Adrenal gland (tissue), 12 donors: ENCODE data around the gene OR2AT4. TPM values are rescaled to one million over a fixed set of nuclear protein-coding genes. Genes with fewer than 3 reads are reported as not detected.

Experiments
- DNase-seq, 7 donors: peaks; one replicate each; pipeline ENCODE4 v3.0.0-alpha.2; 2019 to 2020
- H3K27ac ChIP-seq, 5 donors: fragments of 200-600 bp; sonication (generic) in 4 of 5; 1 replicate in 3 of 5; 2 replicates in 2 of 5; pipeline versions ENCODE4 v1.5.1 to v1.8.0; 2016 to 2020; ENCODE audit warnings: mild to moderate bottlenecking in 1 of 5
- H3K27me3 ChIP-seq: fragments of 200-600 bp; 2 replicates; pipeline ENCODE4 v1.8.0; 2021
- H3K36me3 ChIP-seq, 2 donors: fragments of 200-600 bp; replicated peaks in 1 of 2; 1 replicate in 1 of 2; 2 replicates in 1 of 2; pipeline versions ENCODE4 v1.5.1 to v1.8.0; 2018 to 2022
- H3K4me1 ChIP-seq, 2 donors: fragments of 200-600 bp; replicated peaks in 1 of 2; 1 replicate in 1 of 2; 2 replicates in 1 of 2; pipeline versions ENCODE4 v1.5.1 to v1.8.0; 2018 to 2021
- H3K4me3 ChIP-seq, 4 donors: fragments of 200-600 bp; sonication (generic) in 3 of 4; one replicate each; pipeline ENCODE4 v1.5.1; 2016 to 2018
- H3K9me3 ChIP-seq, 3 donors: fragments of 200-600 bp; sonication (generic) in 1 of 3; replicated peaks in 1 of 3; 1 replicate in 2 of 3; 2 replicates in 1 of 3; pipeline versions ENCODE4 v1.5.1 to v1.8.0; 2016 to 2021
- POLR2A ChIP-seq, 2 donors: fragments of 450-650 bp; IDR thresholded peaks; one replicate each; pipeline ENCODE4 v1.6.1; 2017; ENCODE audit warnings: antibody characterized with exemption in 2 of 2, mild to moderate bottlenecking in 2 of 2, moderate library complexity in 1 of 2
- WGBS, 4 donors: extraction: QIAGEN DNeasy Blood & Tissue Kit in 2 of 4; methylation state at CpG; one replicate each; pipeline versions ENCODE4 v1.1.5 to v1.1.7; 2013 to 2017; 5-methylcytosine and 5-hydroxymethylcytosine counted together
- intact Hi-C, 2 donors: fragments of 100-400 bp; cut with DNase I; formaldehyde crosslinking; loops; one replicate each; pipeline versions ENCODE4 v1.14.1 to v1.15.0; 2022 to 2023
- polyA plus RNA-seq, 3 donors: library from polyadenylated mRNA; stranded (reverse); fragments of 200-250 nt in 2 of 3; fragments of 350-450 nt in 1 of 3; fragmentation: Illumina TruSeq in 1 of 3; extraction: RNeasy Lipid Tissue Mini Kit (QIAGEN cat#74804) in 1 of 3; gene quantifications; one replicate each; pipeline ENCODE4 v1.2.3, GENCODE V29; 2013 to 2014
- total RNA-seq, 9 donors: library from RNA; depleted of rRNA in 4 of 9; stranded (reverse); fragments of >200 nt in 4 of 9; fragments of 120-200 nt in 1 of 9; fragmentation: NEBNext Ultra II Directional in 1 of 9; extraction: Animal tissue kit (Norgen Biotek cat#: 25700) in 1 of 9; gene quantifications; one replicate each; pipeline versions ENCODE4 v1.1.0 to v1.2.4, GENCODE V29; 2013 to 2023
- TF ChIP-seq, protein P1 (sequence below), 6 experiments: fragments of 450-650 bp in 4 of 6; fragments of 200-600 bp in 2 of 6; sonication (generic) in 1 of 6; IDR thresholded peaks; 1 replicate in 5 of 6; 2 replicates in 1 of 6; pipeline versions ENCODE4 v1.5.1 to v1.8.0; 2016 to 2021; ENCODE audit warnings: antibody characterized with exemption in 6 of 6, mild to moderate bottlenecking in 2 of 6, moderate library complexity in 1 of 6
- donor health status: healthy with polysubstance abuse.
- donor health status: Bipolar disorder and iron deficiency.
- donor health status: DM: yes; HTN: yes; CAD: no.
- donor health status: DM: no; HTN: no; CAD: no.
- donor health status: DM: no; HTN: no; CAD: no.
- donor health status: DM: yes; HTN: yes; CAD: no.

Gene OR2AT4
- total and polyA plus RNA-seq, 12 donors, result not detected

DNA sequence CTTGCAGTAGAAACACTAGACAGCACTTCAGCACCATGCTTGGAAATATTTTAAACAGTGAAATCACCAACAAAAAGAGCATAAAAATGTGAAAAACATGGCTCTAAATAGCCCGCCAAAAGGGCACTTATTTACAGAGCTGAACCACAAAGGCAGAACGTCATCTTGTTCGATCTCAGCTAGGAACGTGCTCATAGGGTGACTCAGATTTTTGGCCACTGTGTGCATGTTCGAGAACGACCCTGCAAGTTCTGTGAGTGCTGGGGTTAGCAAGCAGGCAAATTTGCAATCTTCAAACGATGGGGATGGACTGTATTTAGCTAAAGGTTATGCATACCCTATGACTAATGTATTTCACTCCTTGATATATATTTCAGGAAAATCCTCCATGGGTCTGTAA lies 30.6 kb downstream of the OR2AT4 start:
- intact Hi-C loops, result no loop called here
- no peaks in the 10 kb centered on the region for H3K27me3 ChIP-seq

DNA sequence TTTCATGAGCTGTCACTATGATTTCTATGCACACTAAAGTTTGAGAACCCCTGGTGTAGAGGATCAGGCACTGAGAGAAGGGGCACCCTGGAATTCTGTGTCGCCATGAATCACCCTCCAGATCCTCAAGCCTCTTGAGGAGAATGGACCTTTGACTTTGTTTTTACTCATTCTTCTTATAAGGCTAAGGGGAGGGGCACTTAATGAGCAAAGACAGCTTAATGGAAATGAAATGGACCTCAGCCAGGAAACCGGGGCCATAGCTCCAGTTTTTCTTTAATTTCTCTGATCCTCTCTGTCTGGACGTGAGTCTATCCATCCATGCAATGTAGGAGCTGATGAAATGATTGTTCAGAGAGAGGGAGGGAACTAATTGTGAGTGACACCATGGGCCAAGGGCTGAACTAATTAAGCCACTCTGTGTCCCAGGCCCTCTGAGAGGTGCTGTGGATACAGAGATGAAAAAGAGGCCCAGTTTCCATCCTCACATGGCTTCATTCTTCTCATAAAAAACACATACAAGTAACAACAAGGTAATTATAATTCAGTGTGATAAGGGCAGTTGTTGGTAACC lies 32.8 kb downstream of the OR2AT4 start:
- intact Hi-C loops, result no loop called here
- whole genome bisulfite sequencing, 4 donors, result 61 to 68% (median 65%) methylated on average over 3 of the region's 3 CpGs

More for the DNA sequence above, 30.6 kb downstream of the OR2AT4 start:
- Histone ChIP-seq H3K4me1 (no peaks in the 10 kb centered on the region), H3K27ac (no peak overlapping the region), H3K4me3 (no peak overlapping the region), H3K36me3 (no peaks in the 10 kb centered on the region), H3K9me3 (no peaks in the 10 kb centered on the region)
- WGBS, 4 donors, result 65 to 74% (median 69%) methylated on average over 7 of the region's 7 CpGs
- DNase-seq, result no peak
- TF ChIP-seq, protein P1, sequence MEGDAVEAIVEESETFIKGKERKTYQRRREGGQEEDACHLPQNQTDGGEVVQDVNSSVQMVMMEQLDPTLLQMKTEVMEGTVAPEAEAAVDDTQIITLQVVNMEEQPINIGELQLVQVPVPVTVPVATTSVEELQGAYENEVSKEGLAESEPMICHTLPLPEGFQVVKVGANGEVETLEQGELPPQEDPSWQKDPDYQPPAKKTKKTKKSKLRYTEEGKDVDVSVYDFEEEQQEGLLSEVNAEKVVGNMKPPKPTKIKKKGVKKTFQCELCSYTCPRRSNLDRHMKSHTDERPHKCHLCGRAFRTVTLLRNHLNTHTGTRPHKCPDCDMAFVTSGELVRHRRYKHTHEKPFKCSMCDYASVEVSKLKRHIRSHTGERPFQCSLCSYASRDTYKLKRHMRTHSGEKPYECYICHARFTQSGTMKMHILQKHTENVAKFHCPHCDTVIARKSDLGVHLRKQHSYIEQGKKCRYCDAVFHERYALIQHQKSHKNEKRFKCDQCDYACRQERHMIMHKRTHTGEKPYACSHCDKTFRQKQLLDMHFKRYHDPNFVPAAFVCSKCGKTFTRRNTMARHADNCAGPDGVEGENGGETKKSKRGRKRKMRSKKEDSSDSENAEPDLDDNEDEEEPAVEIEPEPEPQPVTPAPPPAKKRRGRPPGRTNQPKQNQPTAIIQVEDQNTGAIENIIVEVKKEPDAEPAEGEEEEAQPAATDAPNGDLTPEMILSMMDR (IDR thresholded peaks at IDR 0.05), result no peak
- TF ChIP-seq POLR2A (IDR thresholded peaks at IDR 0.05), result no peak

DNA sequence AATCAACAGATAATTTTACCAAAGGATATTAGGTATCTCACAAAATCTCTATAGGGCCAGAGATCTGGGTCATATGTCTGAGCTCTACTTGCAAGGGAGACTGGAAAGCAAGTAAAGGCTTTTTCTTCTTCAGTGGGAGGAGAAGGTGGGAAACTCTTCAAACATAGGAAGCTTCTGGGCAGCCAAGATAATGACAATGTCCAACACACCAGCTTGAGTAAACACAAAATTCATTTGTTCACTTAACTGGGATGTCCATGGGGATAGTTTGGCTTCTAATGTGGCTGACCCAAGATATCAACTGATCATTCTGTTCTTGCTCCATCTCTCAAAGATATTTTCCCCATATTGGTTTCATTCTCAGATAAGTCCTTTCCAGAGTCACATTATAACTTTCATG lies 37.4 kb downstream of the OR2AT4 start:
- Histone ChIP-seq H3K27me3 (no peaks in the 10 kb centered on the region), H3K9me3 (no peaks in the 10 kb centered on the region), H3K36me3 (no peaks in the 10 kb centered on the region), H3K4me1 (no peaks in the 10 kb centered on the region), H3K27ac (no peak overlapping the region), H3K4me3 (no peak overlapping the region)
- no peak for DNase-seq
- intact Hi-C loops, result no loop called here
- TF ChIP-seq, protein P1 (IDR thresholded peaks at IDR 0.05), result no peak
- TF ChIP-seq POLR2A (IDR thresholded peaks at IDR 0.05), result no peak

More for the DNA sequence above, 32.8 kb downstream of the OR2AT4 start:
- H3K36me3 ChIP-seq, result no peaks in the 10 kb centered on the region
- DNase-seq, result no peak
- no peaks in the 10 kb centered on the region for H3K27me3 ChIP-seq
- H3K9me3 ChIP-seq, result no peaks in the 10 kb centered on the region
- no peaks in the 10 kb centered on the region for H3K4me1 ChIP-seq
- no peak overlapping the region for H3K27ac ChIP-seq
- TF ChIP-seq POLR2A (IDR thresholded peaks at IDR 0.05), result no peak
- TF ChIP-seq, protein P1 (IDR thresholded peaks at IDR 0.05), result no peak
- H3K4me3 ChIP-seq, result no peak overlapping the region

DNA sequence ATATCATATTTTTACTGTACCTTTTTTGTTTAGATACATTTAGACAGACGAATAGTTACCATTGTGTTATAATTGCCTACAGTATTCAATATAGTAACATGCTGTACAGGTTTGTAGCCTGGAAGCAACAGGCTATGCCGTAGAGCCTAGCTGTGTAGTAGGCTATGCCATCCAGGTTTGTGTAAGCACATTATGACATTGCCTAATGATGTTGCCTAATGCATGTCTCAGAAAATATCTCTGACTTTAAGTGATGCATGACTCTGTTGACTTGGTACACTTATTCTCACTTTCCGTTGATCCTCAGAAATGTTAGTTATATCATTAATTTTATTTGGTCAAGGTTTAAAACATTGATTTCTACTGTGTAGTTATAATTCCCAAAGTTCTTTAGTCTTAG lies 39.9 kb downstream of the OR2AT4 start:
- 78 to 89% (median 84%) methylated on average over 3 of the region's 3 CpGs for WGBS, 4 donors
- intact Hi-C loops, result no loop called here

More for the DNA sequence above, 39.9 kb downstream of the OR2AT4 start:
- H3K4me1 ChIP-seq, result no peaks in the 10 kb centered on the region
- TF ChIP-seq, protein P1 (IDR thresholded peaks at IDR 0.05), result no peak
- no peak for TF ChIP-seq POLR2A (IDR thresholded peaks at IDR 0.05)
- H3K27ac ChIP-seq, result no peak overlapping the region
- no peaks in the 10 kb centered on the region for H3K36me3 ChIP-seq
- no peaks in the 10 kb centered on the region for H3K27me3 ChIP-seq
- H3K9me3 ChIP-seq, result peaks cover 0 to 12% (median 0%) of the 10 kb centered on the region in 3 donors
- no peak for DNase-seq
- H3K4me3 ChIP-seq, result no peak overlapping the region
